IMR-90 (cell line): ENCODE results near the gene BPGM.

Experiments used
- BHLHE40 ChIP-seq: fragments of 150-350 bp; IDR thresholded peaks from 2 replicates; pipeline ENCODE4 v1.6.1; 2016; ENCODE audit warnings: mild to moderate bottlenecking, low read depth, low read length
- ELK1 ChIP-seq: fragments of 150-350 bp; IDR thresholded peaks from 2 replicates; pipeline ENCODE4 v1.6.1; 2016; ENCODE audit warnings: low read depth, mild to moderate bottlenecking, low read length, moderate library complexity, borderline replicate concordance
- POLR2A ChIP-seq: IDR thresholded peaks from 2 replicates; pipeline ENCODE4 v1.6.1; 2012; ENCODE audit warnings: mild to moderate bottlenecking, low read depth, low read length
- SMC3 ChIP-seq: fragments of 150-350 bp; IDR thresholded peaks from 2 replicates; pipeline ENCODE4 v1.6.1; 2016; ENCODE audit warnings: low read depth, mild to moderate bottlenecking, antibody characterized with exemption, low read length, moderate library complexity
- TF ChIP-seq, protein P1 (sequence below): conservative IDR thresholded peaks from 2 replicates; pipeline ENCODE4 v1.5.1; 2012; ENCODE audit warnings: mild to moderate bottlenecking, low read depth, low read length, improper control_type of control experiment

- TF ChIP-seq, protein P1, sequence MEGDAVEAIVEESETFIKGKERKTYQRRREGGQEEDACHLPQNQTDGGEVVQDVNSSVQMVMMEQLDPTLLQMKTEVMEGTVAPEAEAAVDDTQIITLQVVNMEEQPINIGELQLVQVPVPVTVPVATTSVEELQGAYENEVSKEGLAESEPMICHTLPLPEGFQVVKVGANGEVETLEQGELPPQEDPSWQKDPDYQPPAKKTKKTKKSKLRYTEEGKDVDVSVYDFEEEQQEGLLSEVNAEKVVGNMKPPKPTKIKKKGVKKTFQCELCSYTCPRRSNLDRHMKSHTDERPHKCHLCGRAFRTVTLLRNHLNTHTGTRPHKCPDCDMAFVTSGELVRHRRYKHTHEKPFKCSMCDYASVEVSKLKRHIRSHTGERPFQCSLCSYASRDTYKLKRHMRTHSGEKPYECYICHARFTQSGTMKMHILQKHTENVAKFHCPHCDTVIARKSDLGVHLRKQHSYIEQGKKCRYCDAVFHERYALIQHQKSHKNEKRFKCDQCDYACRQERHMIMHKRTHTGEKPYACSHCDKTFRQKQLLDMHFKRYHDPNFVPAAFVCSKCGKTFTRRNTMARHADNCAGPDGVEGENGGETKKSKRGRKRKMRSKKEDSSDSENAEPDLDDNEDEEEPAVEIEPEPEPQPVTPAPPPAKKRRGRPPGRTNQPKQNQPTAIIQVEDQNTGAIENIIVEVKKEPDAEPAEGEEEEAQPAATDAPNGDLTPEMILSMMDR: no peak
- TF ChIP-seq POLR2A (no peak), BHLHE40 (no peak), SMC3 (no peak), ELK1 (no peak)
Observed at GRCh38 chr7:134695321-134695860, 48.7 kb downstream of the BPGM start.
